Upper lobe of left lung (tissue), 6 donors: ENCODE results near the gene MYO1E. TPM values are rescaled to one million over a fixed set of nuclear protein-coding genes. Genes with fewer than 3 reads are reported as not detected.

Source experiments
- ATAC-seq, 2 donors: fragments of 200-7000 bp; cut with Tn5 transposase; one replicate each; pipeline ENCODE4 v1.9.1; 2022; ENCODE audit warnings: mild to moderate bottlenecking in 2 of 2, moderate library complexity in 2 of 2; ENCODE audit not compliant: low FRiP score in 2 of 2
- DNase-seq, 2 donors: peaks; one replicate each; pipeline ENCODE4 v3.0.0-alpha.2; 2019 to 2020
- H3K27ac ChIP-seq, 4 donors: fragments of 200-600 bp; sonication (generic); one replicate each; pipeline ENCODE4 v1.5.1; 2016 to 2019
- H3K27me3 ChIP-seq, 4 donors: fragments of 200-600 bp; sonication (generic); one replicate each; pipeline ENCODE4 v1.5.1; 2017 to 2019
- H3K36me3 ChIP-seq, 4 donors: fragments of 200-600 bp; sonication (generic); one replicate each; pipeline ENCODE4 v1.5.1; 2016 to 2019
- H3K4me1 ChIP-seq, 4 donors: fragments of 200-600 bp; sonication (generic); one replicate each; pipeline ENCODE4 v1.5.1; 2018 to 2019
- H3K4me3 ChIP-seq, 4 donors: fragments of 200-600 bp; sonication (generic); one replicate each; pipeline ENCODE4 v1.5.1; 2017 to 2019; ENCODE audit warnings: mild to moderate bottlenecking in 2 of 4, moderate library complexity in 1 of 4
- H3K9me3 ChIP-seq, 4 donors: fragments of 200-600 bp; sonication (generic); one replicate each; pipeline ENCODE4 v1.5.1; 2018 to 2019
- CTCF ChIP-seq, 6 experiments: fragments of 450-650 bp in 4 of 6; fragments of 200-600 bp in 2 of 6; sonication (generic) in 2 of 6; IDR thresholded peaks; one replicate each; pipeline ENCODE4 v1.5.1; 2016 to 2019; ENCODE audit warnings: antibody characterized with exemption in 6 of 6
- EP300 ChIP-seq, 4 donors: sonication (generic); formaldehyde crosslinking; IDR thresholded peaks; one replicate each; pipeline ENCODE4 v1.5.1; 2017; ENCODE audit warnings: antibody characterized with exemption in 4 of 4, control low read depth in 2 of 4
- POLR2A ChIP-seq, 4 donors: fragments of 450-650 bp; IDR thresholded peaks; one replicate each; pipeline ENCODE4 v1.5.1; 2016 to 2017; ENCODE audit warnings: antibody characterized with exemption in 4 of 4, mild to moderate bottlenecking in 2 of 4
- POLR2AphosphoS5 ChIP-seq, 2 donors: sonication (generic); formaldehyde crosslinking; IDR thresholded peaks; one replicate each; pipeline ENCODE4 v1.5.1; 2017; ENCODE audit warnings: antibody characterized with exemption in 2 of 2
- WGBS, 2 donors: methylation state at CpG; one replicate each; pipeline ENCODE4 v1.1.5; 2017 to 2018; 5-methylcytosine and 5-hydroxymethylcytosine counted together
- total RNA-seq, 6 donors: library from RNA; depleted of rRNA in 4 of 6; stranded (reverse); fragments of >200 nt in 4 of 6; gene quantifications; one replicate each; pipeline versions ENCODE4 v1.1.0 to v1.2.1, GENCODE V29; 2016 to 2021
- donor health status: DM: no; HTN: no; CAD: no; lungs with moderate emphysema.
- donor health status: DM: no; HTN: yes; CAD: no; lungs with severe emphysema.

MYO1E gene
- total RNA-seq, 6 donors from 2014 or later: 39.7 to 161 (median 71.9) TPM

GRCh38 chr15:59250249-59250648 lies 122.4 kb downstream of the MYO1E start:
- no peak overlapping the region for H3K27ac ChIP-seq
- no peak for ATAC-seq
- no peak for DNase-seq
- H3K4me3 ChIP-seq: no peak overlapping the region
- H3K27me3 ChIP-seq: no peaks in the 10 kb centered on the region
- H3K9me3 ChIP-seq: no peaks in the 10 kb centered on the region
- TF ChIP-seq CTCF (IDR thresholded peaks at IDR 0.05) (no peak), POLR2AphosphoS5 (IDR thresholded peaks at IDR 0.05) (no peak), EP300 (IDR thresholded peaks at IDR 0.05) (no peak), POLR2A (IDR thresholded peaks at IDR 0.05) (no peak)
- peaks cover 0 to 3% (median 1%) of the 10 kb centered on the region in 4 donors for H3K4me1 ChIP-seq
- WGBS, 2 donors: 86 to 90% methylated on average over 13 of the region's 13 CpGs
- peaks cover 0 to 3% (median 0%) of the 10 kb centered on the region in 4 donors for H3K36me3 ChIP-seq

DNA sequence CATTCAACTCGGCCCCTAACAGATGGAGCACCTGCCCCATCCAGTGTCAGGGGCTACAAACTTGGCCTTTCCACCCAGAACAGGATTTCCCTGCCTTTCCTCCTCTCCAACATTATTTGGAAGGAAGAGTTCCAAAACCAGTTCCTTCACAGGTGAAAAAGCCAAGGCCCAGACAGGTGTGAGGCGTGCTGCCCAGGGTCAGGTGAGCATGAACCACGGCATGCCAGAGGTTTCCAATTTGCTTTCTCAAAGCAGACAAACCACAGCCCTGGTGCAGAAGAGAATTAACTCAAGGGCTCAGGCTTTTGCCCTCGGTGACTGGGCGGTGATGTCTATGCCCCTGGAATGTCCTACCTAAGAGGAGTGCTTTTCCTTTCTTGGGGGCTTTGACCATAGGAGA lies 122.9 kb downstream of the MYO1E start:
- TF ChIP-seq POLR2AphosphoS5 (IDR thresholded peaks at IDR 0.05): no peak
- TF ChIP-seq CTCF (IDR thresholded peaks at IDR 0.05): no peak
- TF ChIP-seq EP300 (IDR thresholded peaks at IDR 0.05): no peak
- TF ChIP-seq POLR2A (IDR thresholded peaks at IDR 0.05): no peak
- DNase-seq: no peak
- H3K9me3 ChIP-seq: no peaks in the 10 kb centered on the region
- WGBS, 2 donors: 91 to 97% methylated on average over 5 of the region's 5 CpGs
- ATAC-seq: no peak
- H3K4me1 ChIP-seq: peaks cover 0 to 3% (median 1%) of the 10 kb centered on the region in 4 donors
- H3K4me3 ChIP-seq: no peak overlapping the region
- H3K36me3 ChIP-seq: peaks cover 0 to 3% (median 0%) of the 10 kb centered on the region in 4 donors
- H3K27ac ChIP-seq: no peak overlapping the region
- H3K27me3 ChIP-seq: no peaks in the 10 kb centered on the region

DNA sequence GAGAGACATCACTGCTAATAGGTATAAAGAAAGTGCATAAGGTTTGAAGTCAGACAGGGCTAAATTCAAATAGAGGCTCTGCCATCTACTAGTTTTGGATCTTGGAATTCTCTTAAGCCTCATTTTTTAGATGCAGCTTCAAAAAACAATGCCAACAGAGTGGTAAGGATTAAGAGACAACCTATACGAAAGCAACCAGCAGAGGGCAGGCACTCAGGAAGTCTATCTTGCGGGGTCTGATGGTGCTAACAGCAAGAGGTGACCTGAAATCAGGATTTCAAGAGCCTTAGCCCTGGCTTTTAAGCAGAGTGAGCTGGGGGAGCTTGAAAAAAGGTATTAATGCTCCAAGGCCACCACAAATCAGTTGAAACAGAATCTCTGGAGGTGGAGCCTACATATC lies 125.3 kb downstream of the MYO1E start:
- Histone ChIP-seq H3K36me3 (peaks cover 0 to 3% (median 0%) of the 10 kb centered on the region in 4 donors), H3K27me3 (no peaks in the 10 kb centered on the region), H3K27ac (no peak overlapping the region), H3K9me3 (no peaks in the 10 kb centered on the region), H3K4me3 (no peak overlapping the region), H3K4me1 (peaks cover 0 to 3% (median 1%) of the 10 kb centered on the region in 4 donors)
- peak in 1 of 2 donors; percentile 67 for DNase-seq
- WGBS, 2 donors: 6 to 15% methylated on average over 2 of the region's 2 CpGs
- TF ChIP-seq CTCF (IDR thresholded peaks at IDR 0.05): peak; percentile 28 to 67 (median 49)
- no peak for TF ChIP-seq POLR2AphosphoS5 (IDR thresholded peaks at IDR 0.05)
- ATAC-seq: peak in 1 of 2 donors; percentile 69

- Histone ChIP-seq H3K4me1 (peaks cover 0 to 3% (median 1%) of the 10 kb centered on the region in 4 donors), H3K27me3 (no peaks in the 10 kb centered on the region), H3K27ac (no peak overlapping the region), H3K9me3 (no peaks in the 10 kb centered on the region), H3K36me3 (peaks cover 0 to 3% (median 0%) of the 10 kb centered on the region in 4 donors), H3K4me3 (no peak overlapping the region)
- 77 to 87% methylated on average over 2 of the region's 2 CpGs for WGBS, 2 donors
- DNase-seq (no peak), ATAC-seq (no peak)
- TF ChIP-seq POLR2AphosphoS5 (IDR thresholded peaks at IDR 0.05): no peak
- TF ChIP-seq CTCF (IDR thresholded peaks at IDR 0.05): no peak
- no peak for TF ChIP-seq EP300 (IDR thresholded peaks at IDR 0.05)
- TF ChIP-seq POLR2A (IDR thresholded peaks at IDR 0.05): no peak
These were observed 127.1 kb downstream of the MYO1E start for GRCh38 chr15:59245559-59245958.

DNA sequence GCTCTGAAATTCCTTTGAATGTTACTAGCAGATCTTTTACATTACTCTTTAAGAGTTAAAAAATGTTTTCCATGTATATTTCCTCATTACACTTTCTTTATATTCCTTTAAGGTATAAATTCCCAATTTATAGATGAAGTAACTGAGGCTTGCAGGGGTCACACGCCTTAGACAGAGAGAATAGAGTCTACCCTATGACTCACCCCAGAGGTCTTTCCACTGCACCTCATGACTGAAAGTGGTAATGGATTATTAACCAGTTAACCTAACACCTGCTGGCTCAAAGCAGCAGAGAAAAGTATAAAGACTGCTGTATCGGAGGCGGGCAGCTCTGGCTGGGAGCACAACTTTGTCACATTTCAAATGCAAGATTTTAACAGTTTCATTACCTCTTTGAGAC lies 128.3 kb downstream of the MYO1E start:
- no peaks in the 10 kb centered on the region for H3K9me3 ChIP-seq
- no peaks in the 10 kb centered on the region for H3K27me3 ChIP-seq
- DNase-seq: no peak
- TF ChIP-seq EP300 (IDR thresholded peaks at IDR 0.05) (no peak), CTCF (IDR thresholded peaks at IDR 0.05) (no peak), POLR2A (IDR thresholded peaks at IDR 0.05) (no peak), POLR2AphosphoS5 (IDR thresholded peaks at IDR 0.05) (no peak)
- no peak overlapping the region for H3K4me3 ChIP-seq
- WGBS, 2 donors: 93 to 97% methylated on average over 3 of the region's 3 CpGs
- H3K27ac ChIP-seq: no peak overlapping the region
- ATAC-seq: no peak
- H3K36me3 ChIP-seq: no peaks in the 10 kb centered on the region
- peaks cover 0 to 3% (median 1%) of the 10 kb centered on the region in 4 donors for H3K4me1 ChIP-seq
